DND-41 (cell line): ENCODE measurements around the gene TLX1.

Source experiments
- EZH2 ChIP-seq: IDR thresholded peaks from 3 replicates; pipeline ENCODE4 v1.6.1; 2012; ENCODE audit warnings: borderline replicate concordance, low read depth, mild to moderate bottlenecking, moderate library complexity, low read length, inconsistent platforms; ENCODE audit not compliant: severe bottlenecking
- TF ChIP-seq, protein P1 (sequence below): IDR thresholded peaks from 2 replicates; pipeline ENCODE4 v1.5.1; 2012; ENCODE audit warnings: borderline replicate concordance, low read length, moderate library complexity, mild to moderate bottlenecking; ENCODE audit not compliant: poor library complexity, severe bottlenecking; ENCODE audit errors: extremely low read depth

DNA sequence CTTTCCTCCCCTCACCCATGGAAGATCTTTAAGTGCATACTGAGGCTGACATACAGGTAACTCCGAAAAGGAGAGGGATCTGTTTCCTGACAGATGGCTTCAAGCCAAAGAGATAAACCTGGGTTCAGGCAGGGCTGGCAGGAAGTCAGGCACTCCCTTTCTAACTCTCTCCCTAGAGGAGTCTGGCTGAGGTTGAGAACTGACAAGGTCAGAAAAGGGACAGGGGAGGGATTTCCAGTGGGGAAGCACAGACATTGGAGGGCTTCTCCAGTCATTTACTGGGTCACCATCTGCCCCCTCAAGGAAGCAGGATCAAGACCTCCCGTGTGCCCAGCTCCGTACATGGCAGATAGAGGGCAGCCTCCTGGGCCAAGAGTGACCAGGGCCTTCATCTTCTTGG, 31.6 kb downstream of the TLX1 start:
- TF ChIP-seq, protein P1, sequence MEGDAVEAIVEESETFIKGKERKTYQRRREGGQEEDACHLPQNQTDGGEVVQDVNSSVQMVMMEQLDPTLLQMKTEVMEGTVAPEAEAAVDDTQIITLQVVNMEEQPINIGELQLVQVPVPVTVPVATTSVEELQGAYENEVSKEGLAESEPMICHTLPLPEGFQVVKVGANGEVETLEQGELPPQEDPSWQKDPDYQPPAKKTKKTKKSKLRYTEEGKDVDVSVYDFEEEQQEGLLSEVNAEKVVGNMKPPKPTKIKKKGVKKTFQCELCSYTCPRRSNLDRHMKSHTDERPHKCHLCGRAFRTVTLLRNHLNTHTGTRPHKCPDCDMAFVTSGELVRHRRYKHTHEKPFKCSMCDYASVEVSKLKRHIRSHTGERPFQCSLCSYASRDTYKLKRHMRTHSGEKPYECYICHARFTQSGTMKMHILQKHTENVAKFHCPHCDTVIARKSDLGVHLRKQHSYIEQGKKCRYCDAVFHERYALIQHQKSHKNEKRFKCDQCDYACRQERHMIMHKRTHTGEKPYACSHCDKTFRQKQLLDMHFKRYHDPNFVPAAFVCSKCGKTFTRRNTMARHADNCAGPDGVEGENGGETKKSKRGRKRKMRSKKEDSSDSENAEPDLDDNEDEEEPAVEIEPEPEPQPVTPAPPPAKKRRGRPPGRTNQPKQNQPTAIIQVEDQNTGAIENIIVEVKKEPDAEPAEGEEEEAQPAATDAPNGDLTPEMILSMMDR: peak; percentile 5
- TF ChIP-seq EZH2: no peak
